ENCODE measurements around the gene CFAP47. TPM values are rescaled to one million over a fixed set of nuclear protein-coding genes. Genes with fewer than 3 reads are reported as not detected.

Gene CFAP47
- total and polyA plus RNA-seq, 9 of the 15 experiments (the other 6 are each of a cell fraction or from before 2014, with no cell fraction given): 0.06 to 0.29 (median 0.13) TPM

GRCh38 chrX:36266155-36266554 is 346.6 kb downstream of the CFAP47 start:
- H3K4me2 ChIP-seq (ENCODE audit: insufficient read depth, low read length): no peak overlapping the region
- CTCF ChIA-PET (ENCODE audit: low intra/inter-chr PET ratio): no interaction called here
- no peaks in the 10 kb centered on the region for H3K9me1 ChIP-seq (ENCODE audit: control insufficient read depth, insufficient read depth, low read length)
- FAIRE-seq (no peak), ATAC-seq (no peak), DNase-seq (ENCODE audit: extremely low read depth in 1 of 4, low spot score in 3 of 4) (no peak)
- H3K4me3 ChIP-seq: no peak overlapping the region
- H3K27ac ChIP-seq (ENCODE audit: extremely low read depth, low read depth, low read length): no peak overlapping the region
- no TSS peak for BruUV-seq (replicated peaks)
- no peaks in the 10 kb centered on the region for H3K4me1 ChIP-seq (replicated peaks in 1 of 2; ENCODE audit: control insufficient read depth in 2 of 2, insufficient read depth in 2 of 2, low read length in 2 of 2)
- H2AFZ ChIP-seq (ENCODE audit: low read depth, low read length): no peak overlapping the region
- intact Hi-C loops (cut with micrococcal nuclease) (no loop called here), in situ Hi-C loops (cut with MboI) (no loop called here)
- H3K9ac ChIP-seq (ENCODE audit: insufficient read depth in 1 of 2, low read depth in 2 of 2, low read length in 2 of 2): no peak overlapping the region
- WGBS (ENCODE audit: insufficient coverage, low coverage, missing lambda C conversion rate): 0% methylated on average over 5 of the region's 5 CpGs
- POLR2A ChIA-PET: no interaction called here
- no peaks in the 10 kb centered on the region for H3K27me3 ChIP-seq (ENCODE audit: control insufficient read depth in 2 of 2, insufficient read depth in 2 of 2, low read length in 2 of 2)
- no peaks in the 10 kb centered on the region for H3K36me3 ChIP-seq (ENCODE audit: control insufficient read depth, insufficient read depth, low read length)
- TF ChIP-seq HES1 (IDR thresholded peaks at IDR 0.05; ENCODE audit: low read depth) (no peak), MXI1 (IDR thresholded peaks at IDR 0.05; ENCODE audit: low read depth, low read length) (no peak), HMBOX1 (IDR thresholded peaks at IDR 0.05) (no peak), PBX2 (CRISPR knock-in tag; IDR thresholded peaks at IDR 0.05; ENCODE audit: low read depth) (no peak), PBX2 (tag; conservative IDR thresholded peaks at IDR 0.05; ENCODE audit: low read depth) (no peak), IRF1 (CRISPR knock-in tag; IDR thresholded peaks at IDR 0.05; ENCODE audit: borderline replicate concordance) (no peak), MYNN (IDR thresholded peaks at IDR 0.05) (no peak), MYNN (CRISPR knock-in tag; IDR thresholded peaks at IDR 0.05) (no peak), ZNF143 (CRISPR knock-in tag; IDR thresholded peaks at IDR 0.05) (no peak), ZBTB49 (CRISPR knock-in tag; IDR thresholded peaks at IDR 0.05; ENCODE audit: borderline replicate concordance) (no peak), SMARCE1 (IDR thresholded peaks at IDR 0.05) (no peak), COPS2 (conservative IDR thresholded peaks at IDR 0.05) (no peak), PHTF2 (CRISPR knock-in tag; IDR thresholded peaks at IDR 0.05) (no peak)
- H3K79me2 ChIP-seq (ENCODE audit: control insufficient read depth, insufficient read depth, low read length): no peaks in the 10 kb centered on the region
- H4K20me1 ChIP-seq (replicated peaks; ENCODE audit: control insufficient read depth, insufficient read depth, low read length): no peaks in the 10 kb centered on the region
- H3K9me3 ChIP-seq (replicated peaks; ENCODE audit: control insufficient read depth, insufficient read depth, low read depth, low read length): no peaks in the 10 kb centered on the region

Data from K562 (cell line).